Liver (tissue), 9 donors: ENCODE results near the gene GCNT4. TPM values are rescaled to one million over a fixed set of nuclear protein-coding genes. Genes with fewer than 3 reads are reported as not detected.

Experiments
- DNase-seq: peaks from one replicate; pipeline ENCODE4 v3.0.0-alpha.2; 2017; ENCODE audit warnings: low spot score
- H3K27ac ChIP-seq, 2 donors: one replicate each; pipeline ENCODE4 v1.7.0; 2013; ENCODE audit warnings: inconsistent platforms in 2 of 2, low read length in 2 of 2, control low read depth in 1 of 2, low read depth in 1 of 2, mild to moderate bottlenecking in 1 of 2
- H3K27me3 ChIP-seq, 4 donors: one replicate each; pipeline versions ENCODE4 v1.6.1 to v1.7.0; 2013; ENCODE audit warnings: low read length in 3 of 4, inconsistent platforms in 1 of 4, mild to moderate bottlenecking in 1 of 4, moderate library complexity in 1 of 4; ENCODE audit not compliant: control insufficient read depth in 4 of 4, insufficient read depth in 4 of 4
- H3K36me3 ChIP-seq, 4 donors: one replicate each; pipeline versions ENCODE4 v1.6.1 to v1.7.0; 2013; ENCODE audit warnings: low read length in 3 of 4, mild to moderate bottlenecking in 3 of 4, low read depth in 1 of 4, moderate library complexity in 1 of 4; ENCODE audit not compliant: control insufficient read depth in 4 of 4, insufficient read depth in 3 of 4
- H3K4me1 ChIP-seq, 4 donors: one replicate each; pipeline versions ENCODE4 v1.6.1 to v1.7.0; 2013; ENCODE audit warnings: low read length in 3 of 4, mild to moderate bottlenecking in 3 of 4, moderate library complexity in 1 of 4; ENCODE audit not compliant: control insufficient read depth in 4 of 4, insufficient read depth in 4 of 4
- H3K4me3 ChIP-seq, 3 donors: one replicate each; pipeline versions ENCODE4 v1.6.1 to v1.7.0; 2013; ENCODE audit warnings: low read length in 3 of 3, control low read depth in 1 of 3, low read depth in 1 of 3, mild to moderate bottlenecking in 1 of 3
- H3K9ac ChIP-seq, 2 donors: one replicate each; pipeline ENCODE4 v1.7.0; 2013; ENCODE audit warnings: low read length in 2 of 2, mild to moderate bottlenecking in 2 of 2, moderate library complexity in 2 of 2, control low read depth in 1 of 2, low read depth in 1 of 2
- H3K9me3 ChIP-seq, 4 donors: one replicate each; pipeline versions ENCODE4 v1.6.1 to v1.7.0; 2013; ENCODE audit warnings: low read length in 3 of 4; ENCODE audit not compliant: control insufficient read depth in 4 of 4
- CTCF ChIP-seq: fragments of 150-350 bp; IDR thresholded peaks from 2 replicates; pipeline ENCODE4 v1.5.1; 2017; ENCODE audit warnings: improper control_type of control experiment, low read depth, low read length; ENCODE audit not compliant: missing input control
- EGR1 ChIP-seq, 2 donors: IDR thresholded peaks; 2 replicates each; pipeline ENCODE4 v1.6.1; 2016 to 2018; ENCODE audit warnings: antibody characterized with exemption in 2 of 2, low read depth in 2 of 2
- FOXA1 ChIP-seq: IDR thresholded peaks from 2 replicates; pipeline ENCODE4 v1.6.1; 2016; ENCODE audit warnings: antibody characterized with exemption
- FOXA2 ChIP-seq: IDR thresholded peaks from 2 replicates; pipeline ENCODE4 v1.6.1; 2016; ENCODE audit warnings: antibody characterized with exemption
- GABPA ChIP-seq, 2 donors: IDR thresholded peaks in 1 of 2; conservative IDR thresholded peaks in 1 of 2; 2 replicates each; pipeline ENCODE4 v1.6.1; 2016; ENCODE audit warnings: antibody characterized with exemption in 2 of 2, mild to moderate bottlenecking in 1 of 2, moderate library complexity in 1 of 2
- NR2F2 ChIP-seq: IDR thresholded peaks from 2 replicates; pipeline ENCODE4 v1.6.1; 2016; ENCODE audit warnings: antibody characterized with exemption
- RAD21 ChIP-seq, 2 donors: IDR thresholded peaks; 2 replicates each; pipeline ENCODE4 v1.6.1; 2016; ENCODE audit warnings: antibody characterized with exemption in 2 of 2, mild to moderate bottlenecking in 2 of 2
- RXRA ChIP-seq, 2 donors: IDR thresholded peaks; 2 replicates each; pipeline ENCODE4 v1.6.1; 2017 to 2018; ENCODE audit warnings: antibody characterized with exemption in 2 of 2, mild to moderate bottlenecking in 1 of 2
- TAF1 ChIP-seq: conservative IDR thresholded peaks from 2 replicates; pipeline ENCODE4 v1.6.1; 2016; ENCODE audit warnings: antibody characterized with exemption, mild to moderate bottlenecking
- WGBS: extraction: QIAGEN DNeasy Blood & Tissue Kit; methylation state at CpG from one replicate; pipeline ENCODE4 v1.1.7; 2013; 5-methylcytosine and 5-hydroxymethylcytosine counted together
- polyA plus RNA-seq, 2 donors: library from polyadenylated mRNA; stranded (reverse) in 1 of 2; unstranded in 1 of 2; fragments of 200-250 nt in 1 of 2; fragments of >200 nt in 1 of 2; fragmentation: Nextera tagmentation in 1 of 2; extraction: Ambion mirVana in 1 of 2; gene quantifications; one replicate each; pipeline versions ENCODE4 v1.2.1 to v1.2.3, GENCODE V29; 2013 to 2015
- total RNA-seq, 2 donors: library from RNA; depleted of rRNA; stranded (reverse); fragments of >200 nt; gene quantifications; one replicate each; pipeline ENCODE4 v1.2.3, GENCODE V29; 2014
- donor health status: healthy.
- donor health status: healthy.
- donor health status: healthy.
- donor health status: healthy.
- donor health status: healthy.

The GCNT4 gene
- total and polyA plus RNA-seq, 4 donors = 0.25 to 1.3 (median 0.39) TPM

GRCh38 chr5:75051217-75051751 lies 1.1 kb downstream of the GCNT4 start:
- TF ChIP-seq FOXA2 (no peak), TAF1 (no peak), FOXA1 (no peak), RAD21 (IDR thresholded peaks at IDR 0.05) (no peak), NR2F2 (peak; percentile 14)
- Histone ChIP-seq H3K4me1 (peaks cover 3 to 17% (median 11%) of the 10 kb centered on the region in 4 donors), H3K36me3 (no peaks in the 10 kb centered on the region), H3K9me3 (no peaks in the 10 kb centered on the region), H3K27ac (no peak overlapping the region), H3K9ac (no peak overlapping the region), H3K4me3 (no peak overlapping the region), H3K27me3 (no peaks in the 10 kb centered on the region)
- no peak for DNase-seq
- WGBS = 67% methylated on average over 7 of the region's 7 CpGs

- WGBS = 88% methylated on average over 11 of the region's 11 CpGs
These were observed 1.9 kb downstream of the GCNT4 start for GRCh38 chr5:75050415-75050814.

GRCh38 chr5:75049456-75050351 lies 2.7 kb downstream of the GCNT4 start:
- H3K4me3 ChIP-seq = no peak overlapping the region
- no peaks in the 10 kb centered on the region for H3K27me3 ChIP-seq
- H3K9me3 ChIP-seq = no peaks in the 10 kb centered on the region
- no peak overlapping the region for H3K27ac ChIP-seq
- peak; percentile 84 for TF ChIP-seq CTCF
- TF ChIP-seq RAD21 (IDR thresholded peaks at IDR 0.05) = peak; percentile 75 to 92
- no peak for TF ChIP-seq GABPA (IDR thresholded peaks at IDR 0.05 in 1 of 2, conservative IDR thresholded peaks at IDR 0.05 in 1 of 2)
- peak in 1 of 2 donors; percentile 29 for TF ChIP-seq RXRA (IDR thresholded peaks at IDR 0.05)
- WGBS = 63% methylated on average over 11 of the region's 11 CpGs
- H3K4me1 ChIP-seq = peaks cover 3 to 17% (median 11%) of the 10 kb centered on the region in 4 donors
- no peaks in the 10 kb centered on the region for H3K36me3 ChIP-seq
- H3K9ac ChIP-seq = no peak overlapping the region
- peak; percentile 46 for DNase-seq

More at GRCh38 chr5:75050415-75050814, 1.9 kb downstream of the GCNT4 start:
- TF ChIP-seq CTCF (peak; percentile 20), EGR1 (IDR thresholded peaks at IDR 0.05; ENCODE audit: low read depth in 2 of 2) (no peak)
- no peaks in the 10 kb centered on the region for H3K9me3 ChIP-seq
- no peaks in the 10 kb centered on the region for H3K36me3 ChIP-seq
- H3K4me3 ChIP-seq = no peak overlapping the region
- H3K27ac ChIP-seq = no peak overlapping the region
- H3K4me1 ChIP-seq = peaks cover 3 to 17% (median 11%) of the 10 kb centered on the region in 4 donors
- H3K9ac ChIP-seq = no peak overlapping the region
- DNase-seq = no peak
- H3K27me3 ChIP-seq = no peaks in the 10 kb centered on the region
